ENCODE data around the gene TUBGCP6.

GRCh38 chr22:50200461-50201190 lies 44.2 kb downstream of the TUBGCP6 start, which contains the start of gene SELENOO:
- peak; percentile 83 for TF ChIP-seq POLR2A (IDR thresholded peaks at IDR 0.05; ENCODE audit: low read depth, low read length)
- TF ChIP-seq, protein P1, sequence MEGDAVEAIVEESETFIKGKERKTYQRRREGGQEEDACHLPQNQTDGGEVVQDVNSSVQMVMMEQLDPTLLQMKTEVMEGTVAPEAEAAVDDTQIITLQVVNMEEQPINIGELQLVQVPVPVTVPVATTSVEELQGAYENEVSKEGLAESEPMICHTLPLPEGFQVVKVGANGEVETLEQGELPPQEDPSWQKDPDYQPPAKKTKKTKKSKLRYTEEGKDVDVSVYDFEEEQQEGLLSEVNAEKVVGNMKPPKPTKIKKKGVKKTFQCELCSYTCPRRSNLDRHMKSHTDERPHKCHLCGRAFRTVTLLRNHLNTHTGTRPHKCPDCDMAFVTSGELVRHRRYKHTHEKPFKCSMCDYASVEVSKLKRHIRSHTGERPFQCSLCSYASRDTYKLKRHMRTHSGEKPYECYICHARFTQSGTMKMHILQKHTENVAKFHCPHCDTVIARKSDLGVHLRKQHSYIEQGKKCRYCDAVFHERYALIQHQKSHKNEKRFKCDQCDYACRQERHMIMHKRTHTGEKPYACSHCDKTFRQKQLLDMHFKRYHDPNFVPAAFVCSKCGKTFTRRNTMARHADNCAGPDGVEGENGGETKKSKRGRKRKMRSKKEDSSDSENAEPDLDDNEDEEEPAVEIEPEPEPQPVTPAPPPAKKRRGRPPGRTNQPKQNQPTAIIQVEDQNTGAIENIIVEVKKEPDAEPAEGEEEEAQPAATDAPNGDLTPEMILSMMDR (IDR thresholded peaks at IDR 0.05; ENCODE audit: extremely low read depth in 1 of 2, insufficient read depth in 1 of 2, low read depth in 1 of 2, low read length in 2 of 2), result no peak
- no peak for TF ChIP-seq MYC (IDR thresholded peaks at IDR 0.05; ENCODE audit: low read depth, low read length)
- TF ChIP-seq, protein P2, sequence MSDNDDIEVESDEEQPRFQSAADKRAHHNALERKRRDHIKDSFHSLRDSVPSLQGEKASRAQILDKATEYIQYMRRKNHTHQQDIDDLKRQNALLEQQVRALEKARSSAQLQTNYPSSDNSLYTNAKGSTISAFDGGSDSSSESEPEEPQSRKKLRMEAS (IDR thresholded peaks at IDR 0.05; ENCODE audit: insufficient read depth, insufficient read length), result no peak
- TF ChIP-seq EZH2 (IDR thresholded peaks at IDR 0.05; ENCODE audit: borderline replicate concordance, low read depth, low read length, severe bottlenecking), result no peak
- peak; percentile 90 for TF ChIP-seq POLR2AphosphoS5 (IDR thresholded peaks at IDR 0.05; ENCODE audit: insufficient read depth, low read depth, low read length)
- no peak for TF ChIP-seq FOS (IDR thresholded peaks at IDR 0.05; ENCODE audit: borderline replicate concordance, insufficient read depth, low read length)
- no peak for TF ChIP-seq JUN (IDR thresholded peaks at IDR 0.05; ENCODE audit: borderline replicate concordance, insufficient read depth, insufficient read length, low read depth)

All from endothelial cell of umbilical vein (primary cell).